GM21526 (cell line): Measurements from ENCODE around the gene MST1.
"Not testable (repeated sequence)": the region's sequence is repeated elsewhere in the genome, so short reads cannot be mapped to it uniquely, and the experiment has no call there.

Experiments
- ATAC-seq: cut with Tn5 transposase; IDR thresholded peaks from one replicate; pipeline ENCODE4 v1.9.1; 2021; ENCODE audit warnings: moderate library complexity; ENCODE audit not compliant: unreplicated experiment, low FRiP score

MST1 gene

GRCh38 chr3:49702672-49703071 lies 13.4 kb upstream of the MST1 start:
- no peak for ATAC-seq

GRCh38 chr3:49701388-49702077 lies 12.3 kb upstream of the MST1 start:
- ATAC-seq, result no peak

GRCh38 chr3:49700453-49701128 lies 11.3 kb upstream of the MST1 start:
- no peak for ATAC-seq

- ATAC-seq, result no peak
Observed at GRCh38 chr3:49700014-49700413, 10.7 kb upstream of the MST1 start.

- no peak for ATAC-seq
Observed at GRCh38 chr3:49699281-49699979, 10.2 kb upstream of the MST1 start.

GRCh38 chr3:49695350-49696015 lies 6.2 kb upstream of the MST1 start:
- not testable (repeated sequence) for ATAC-seq

- not testable (repeated sequence) for ATAC-seq
Observed at GRCh38 chr3:49694409-49695070, 5.3 kb upstream of the MST1 start.

- not testable (repeated sequence) for ATAC-seq
Observed at GRCh38 chr3:49691481-49691880, 2.2 kb upstream of the MST1 start.

- not testable (repeated sequence) for ATAC-seq
Observed at GRCh38 chr3:49690856-49691255, 1.6 kb upstream of the MST1 start.

- not testable (repeated sequence) for ATAC-seq
Observed at GRCh38 chr3:49689908-49690624, 792 bp upstream of the MST1 start.

- ATAC-seq, result not testable (repeated sequence)
Observed at GRCh38 chr3:49688338-49689045, 782 bp downstream of the MST1 start.

GRCh38 chr3:49687424-49687795 lies 1.9 kb downstream of the MST1 start:
- ATAC-seq, result not testable (repeated sequence)

GRCh38 chr3:49686769-49687423 lies 2.4 kb downstream of the MST1 start:
- not testable (repeated sequence) for ATAC-seq

- not testable (repeated sequence) for ATAC-seq
Observed at GRCh38 chr3:49686346-49686745, 2.9 kb downstream of the MST1 start.

GRCh38 chr3:49685846-49686245 lies 3.4 kb downstream of the MST1 start:
- not testable (repeated sequence) for ATAC-seq

GRCh38 chr3:49685103-49685502 lies 4.2 kb downstream of the MST1 start:
- ATAC-seq, result not testable (repeated sequence)

- not testable (repeated sequence) for ATAC-seq
Observed at GRCh38 chr3:49684453-49684852, 4.8 kb downstream of the MST1 start.

GRCh38 chr3:49683162-49683561 lies 6.1 kb downstream of the MST1 start:
- ATAC-seq, result no peak

GRCh38 chr3:49681543-49681942 lies 7.7 kb downstream of the MST1 start:
- no peak for ATAC-seq
